ENCODE measurements around the gene KDM4B. TPM values are rescaled to one million over a fixed set of nuclear protein-coding genes. Genes with fewer than 3 reads are reported as not detected.

KDM4B gene
- total RNA-seq (10 to 100 TPM; 31.9 to 49.5 TPM), polyA plus RNA-seq (10 to 100 TPM; 17.1 to 17.5 TPM)
- long read RNA-seq, donor 1, full-length matches to known transcripts = 6 of 6 reads
- long read RNA-seq, donor 1, partial matches to known transcripts = 0 of 6 reads
- long read RNA-seq, donor 1, other reads (novel, unspliced or antisense) = 0 of 6 reads
- long read RNA-seq, donor 2 = 0 reads
- long read RNA-seq, donor 3, full-length matches to known transcripts = 4 of 4 reads
- long read RNA-seq, donor 3, partial matches to known transcripts = 0 of 4 reads
- long read RNA-seq, donor 3, other reads (novel, unspliced or antisense) = 0 of 4 reads
- long read RNA-seq, donor 4, full-length matches to known transcripts = 2 of 2 reads
- long read RNA-seq, donor 4, partial matches to known transcripts = 0 of 2 reads
- long read RNA-seq, donor 4, other reads (novel, unspliced or antisense) = 0 of 2 reads
- long read RNA-seq, donor 5, full-length matches to known transcripts = 3 of 3 reads
- long read RNA-seq, donor 5, partial matches to known transcripts = 0 of 3 reads
- long read RNA-seq, donor 5, other reads (novel, unspliced or antisense) = 0 of 3 reads

GRCh38 chr19:4968462-4969291, at the start of gene KDM4B:
Gene KDM4B, plus strand, starts transcription at chr19:4969113. Its CDS starts 63,778 bp downstream, at chr19:5032891.
- H3K9me3 ChIP-seq (ENCODE audit: control insufficient read depth in 4 of 4, insufficient read depth in 3 of 4, low read length in 3 of 4) = no peaks in the 10 kb centered on the region
- H3K4me3 ChIP-seq = peak within 1 kb of the TSS; percentile 55
- peak within 1 kb of the TSS; percentile 65 to 84 for H3K27ac ChIP-seq (ENCODE audit: low read depth in 1 of 2, low read length in 1 of 2)
- peaks cover 0 to 23% (median 12%) of the 10 kb centered on the region in 5 donors for H3K4me1 ChIP-seq (ENCODE audit: control insufficient read depth in 5 of 5, insufficient read depth in 5 of 5, low read length in 5 of 5)
- DNase-seq (peak; percentile 99 to 100 (median 100)), ATAC-seq (ENCODE audit: insufficient read depth, low FRiP score) (peak; percentile 97)
- TF ChIP-seq CTCF (IDR thresholded peaks at IDR 0.05; ENCODE audit: control extremely low read depth, extremely low read depth) = no peak
- peak within 1 kb of the TSS; percentile 48 to 77 for H3K9ac ChIP-seq (ENCODE audit: insufficient read depth in 1 of 2, low read length in 2 of 2)
- 0% methylated on average over 70 to 96 of the region's 96 CpGs for WGBS, 2 donors
- H3K27me3 ChIP-seq (ENCODE audit: control insufficient read depth in 3 of 3, insufficient read depth in 3 of 3, low read length in 2 of 3) = no peaks in the 10 kb centered on the region
- H3K36me3 ChIP-seq (ENCODE audit: control insufficient read depth in 4 of 4, insufficient read depth in 4 of 4, low read length in 4 of 4) = no peaks in the 10 kb centered on the region

- no peak overlapping the region for H3K4me3 ChIP-seq
- H3K4me1 ChIP-seq (ENCODE audit: control insufficient read depth in 5 of 5, insufficient read depth in 5 of 5, low read length in 5 of 5) = no peaks in the 10 kb centered on the region
- no peaks in the 10 kb centered on the region for H3K27me3 ChIP-seq (ENCODE audit: control insufficient read depth in 3 of 3, insufficient read depth in 3 of 3, low read length in 2 of 3)
- no peak for DNase-seq
- no peaks in the 10 kb centered on the region for H3K9me3 ChIP-seq (ENCODE audit: control insufficient read depth in 4 of 4, insufficient read depth in 3 of 4, low read length in 3 of 4)
- H3K27ac ChIP-seq (ENCODE audit: low read depth in 1 of 2, low read length in 1 of 2) = no peak overlapping the region
- no peak for ATAC-seq (ENCODE audit: insufficient read depth, low FRiP score)
- H3K36me3 ChIP-seq (ENCODE audit: control insufficient read depth in 4 of 4, insufficient read depth in 4 of 4, low read length in 4 of 4) = peaks cover 0 to 5% (median 2%) of the 10 kb centered on the region in 4 donors
- TF ChIP-seq CTCF (IDR thresholded peaks at IDR 0.05; ENCODE audit: control extremely low read depth, extremely low read depth) = no peak
- no peak overlapping the region for H3K9ac ChIP-seq (ENCODE audit: insufficient read depth in 1 of 2, low read length in 2 of 2)
- 58 to 84% methylated on average over 20 to 22 of the region's 22 CpGs for WGBS, 2 donors
Observed at GRCh38 chr19:4922530-4923275, 46.2 kb upstream of the KDM4B start.

- WGBS, 2 donors = 92 to 93% methylated on average over 21 of the region's 21 CpGs
- Histone ChIP-seq H3K4me3 (no peak overlapping the region), H3K9ac (ENCODE audit: insufficient read depth in 1 of 2, low read length in 2 of 2) (no peak overlapping the region), H3K36me3 (ENCODE audit: control insufficient read depth in 4 of 4, insufficient read depth in 4 of 4, low read length in 4 of 4) (peaks cover 0 to 5% (median 2%) of the 10 kb centered on the region in 4 donors), H3K27me3 (ENCODE audit: control insufficient read depth in 3 of 3, insufficient read depth in 3 of 3, low read length in 2 of 3) (no peaks in the 10 kb centered on the region), H3K4me1 (ENCODE audit: control insufficient read depth in 5 of 5, insufficient read depth in 5 of 5, low read length in 5 of 5) (no peaks in the 10 kb centered on the region), H3K27ac (ENCODE audit: low read depth in 1 of 2, low read length in 1 of 2) (no peak overlapping the region), H3K9me3 (ENCODE audit: control insufficient read depth in 4 of 4, insufficient read depth in 3 of 4, low read length in 3 of 4) (no peaks in the 10 kb centered on the region)
- DNase-seq (no peak), ATAC-seq (ENCODE audit: insufficient read depth, low FRiP score) (no peak)
- no peak for TF ChIP-seq CTCF (IDR thresholded peaks at IDR 0.05; ENCODE audit: control extremely low read depth, extremely low read depth)
Observed at GRCh38 chr19:4923276-4923747, 45.6 kb upstream of the KDM4B start.
